ENCODE measurements around the gene TGFA.

TGFA gene

DNA sequence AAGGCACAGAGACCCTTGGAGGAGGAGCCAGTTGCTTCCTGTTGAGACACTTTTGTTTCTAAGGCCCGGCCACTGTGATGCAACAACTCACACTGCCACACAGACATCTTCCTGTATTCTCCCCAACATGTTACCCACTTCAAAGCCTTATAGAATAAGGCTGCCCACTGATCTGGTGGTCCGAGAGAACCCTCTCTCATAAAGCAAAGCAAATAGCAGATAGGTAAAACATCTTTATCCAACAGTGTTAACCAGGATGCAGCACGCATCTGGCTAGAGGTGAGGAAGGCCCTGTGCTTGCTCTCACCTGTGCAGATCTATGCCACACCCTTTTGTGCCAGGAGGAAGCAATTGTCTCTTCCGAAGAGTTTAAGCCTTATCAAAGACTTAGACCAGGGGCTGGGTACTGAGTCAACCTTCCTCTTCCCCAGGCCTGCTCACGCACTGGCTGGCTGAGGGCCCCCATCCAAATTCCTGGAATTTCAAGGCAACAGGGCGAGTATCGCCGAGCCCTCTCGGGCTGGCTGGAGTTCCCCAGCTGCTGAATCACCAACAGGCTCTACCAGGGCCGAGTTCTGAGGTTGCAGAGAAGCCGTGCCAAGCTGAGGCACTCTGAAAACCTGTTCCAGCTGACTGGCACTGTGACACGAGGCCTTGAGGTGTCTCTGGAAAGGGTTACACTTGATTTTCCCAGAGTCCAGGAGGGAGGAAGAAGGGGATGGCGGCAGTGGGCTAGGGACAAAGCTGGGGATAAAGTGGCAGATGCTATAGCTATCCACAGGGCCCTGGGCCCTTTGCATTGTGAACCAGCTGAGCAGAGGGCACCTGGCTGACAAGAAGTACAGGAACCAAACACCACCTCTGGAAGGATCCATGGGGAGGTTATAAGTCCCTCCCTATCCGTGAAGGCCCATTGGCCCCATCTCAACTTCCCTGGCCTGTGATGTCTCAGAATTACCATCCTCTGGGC, 29.3 kb downstream of the TGFA start:
- no peak for DNase-seq (ENCODE audit: low spot score)

DNA sequence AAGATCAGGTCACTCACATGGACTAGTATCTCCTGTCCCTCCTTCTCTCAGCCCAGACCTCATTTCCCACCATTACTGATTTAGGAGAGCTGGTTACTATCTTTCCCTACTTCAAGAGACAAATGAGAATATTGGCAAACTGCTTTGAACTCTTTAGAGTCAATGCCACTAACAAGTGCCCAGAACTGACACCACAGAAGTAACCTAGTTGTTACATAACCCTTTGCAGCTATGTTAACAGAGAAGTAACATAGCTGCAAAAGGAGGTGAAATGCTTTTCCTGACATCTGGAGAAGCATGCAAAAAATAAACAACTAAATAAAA, 30.0 kb downstream of the TGFA start:
- DNase-seq (ENCODE audit: low spot score), result no peak

DNA sequence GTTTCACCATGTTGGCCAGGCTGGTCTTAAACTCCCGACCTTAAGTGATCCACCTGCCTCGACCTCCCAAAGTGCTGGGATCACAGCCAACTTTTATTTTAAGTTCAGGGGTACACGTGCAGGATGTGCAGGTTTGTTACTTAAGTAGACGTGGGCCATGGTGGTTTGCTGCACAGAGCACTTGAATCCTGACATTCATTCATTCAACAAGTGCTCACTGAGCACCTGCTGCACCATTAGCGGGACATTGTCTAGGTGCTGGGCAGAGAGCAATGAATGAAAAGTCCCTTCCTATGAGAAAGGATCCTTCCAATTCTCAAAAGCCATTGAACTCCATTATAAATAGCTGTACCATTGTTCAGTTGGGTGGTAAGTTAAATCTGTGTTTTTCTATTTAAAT, 31.0 kb downstream of the TGFA start:
- DNase-seq (ENCODE audit: low spot score), result no peak

DNA sequence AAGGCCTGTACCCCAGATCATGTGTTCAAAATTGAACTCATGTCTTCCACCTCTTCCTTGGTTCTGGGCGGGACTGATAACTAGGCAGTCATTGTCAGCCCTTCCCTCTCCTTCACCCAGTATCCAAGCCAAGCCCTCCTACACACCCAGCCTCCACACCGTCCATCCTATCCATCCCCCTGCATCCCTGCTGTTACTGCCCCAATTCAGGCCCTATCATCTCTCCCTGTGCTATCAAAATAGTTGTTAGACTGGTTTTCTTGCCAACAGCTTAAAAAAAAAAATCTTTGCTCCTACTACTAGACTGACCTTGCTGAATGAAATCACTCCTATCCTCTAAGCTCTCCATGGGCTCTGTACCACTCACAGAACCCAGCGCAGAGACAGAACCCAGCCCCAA, 32.8 kb downstream of the TGFA start:
- DNase-seq (ENCODE audit: low spot score), result no peak

DNA sequence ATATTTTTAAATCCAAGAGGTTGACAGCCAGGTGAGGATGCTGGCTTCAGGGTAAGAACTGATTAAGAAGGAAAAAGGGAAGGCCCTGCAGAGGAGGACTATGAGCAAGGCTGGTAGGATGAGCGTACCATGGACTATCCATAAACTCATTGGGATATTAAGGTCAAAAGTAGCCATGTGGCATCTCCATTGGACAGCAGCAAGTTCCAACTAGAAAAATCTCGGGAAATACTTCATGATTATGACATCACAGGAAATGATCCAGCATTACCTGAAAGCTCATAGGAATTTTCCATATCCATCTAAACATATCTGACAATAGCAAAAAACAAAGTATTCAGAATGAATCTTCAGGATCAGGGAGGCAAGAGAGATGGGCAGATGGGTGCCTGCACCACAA, 34.2 kb downstream of the TGFA start:
- no peak for DNase-seq (ENCODE audit: low spot score)

DNA sequence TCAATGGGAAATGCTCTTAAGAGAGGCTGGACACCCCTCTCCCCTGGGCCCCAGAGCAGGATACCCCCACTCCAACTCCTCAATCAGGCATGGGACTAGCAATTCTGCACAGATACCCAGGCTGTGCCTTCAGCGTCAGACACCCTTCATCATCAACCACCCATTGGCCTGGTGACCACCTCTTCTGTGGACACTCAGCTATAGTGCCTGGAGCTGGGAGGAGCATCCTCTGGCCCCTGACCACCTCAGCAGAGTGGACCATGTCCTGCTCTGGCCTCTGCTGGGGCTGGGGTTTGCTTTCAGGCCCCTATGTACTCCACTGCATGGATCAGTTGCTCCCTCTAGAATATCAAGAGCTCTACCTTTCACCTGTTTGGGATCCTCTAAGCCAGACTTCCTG, 35.1 kb downstream of the TGFA start:
- no peak for DNase-seq (ENCODE audit: low spot score)

DNA sequence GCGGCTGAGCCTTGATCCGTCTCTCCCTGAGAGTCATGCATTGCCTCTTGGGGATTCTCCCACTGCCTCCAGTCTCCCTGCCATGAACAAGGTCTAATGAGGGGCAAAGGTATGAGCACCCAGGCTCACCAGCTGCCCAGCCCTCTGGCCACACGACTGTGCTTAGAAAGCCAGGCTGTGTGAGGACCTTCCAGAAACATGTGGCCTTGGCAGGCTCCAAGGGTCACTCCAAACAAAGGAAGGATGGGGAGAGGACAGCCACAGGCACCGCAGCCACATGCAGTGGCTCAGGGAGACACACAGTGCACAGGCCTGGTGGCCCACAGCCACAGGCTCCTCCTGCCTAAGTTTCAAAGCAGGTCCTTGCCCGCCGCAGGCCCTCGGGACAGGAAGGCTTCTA, 35.8 kb downstream of the TGFA start:
- DNase-seq (ENCODE audit: low spot score), result no peak

DNA sequence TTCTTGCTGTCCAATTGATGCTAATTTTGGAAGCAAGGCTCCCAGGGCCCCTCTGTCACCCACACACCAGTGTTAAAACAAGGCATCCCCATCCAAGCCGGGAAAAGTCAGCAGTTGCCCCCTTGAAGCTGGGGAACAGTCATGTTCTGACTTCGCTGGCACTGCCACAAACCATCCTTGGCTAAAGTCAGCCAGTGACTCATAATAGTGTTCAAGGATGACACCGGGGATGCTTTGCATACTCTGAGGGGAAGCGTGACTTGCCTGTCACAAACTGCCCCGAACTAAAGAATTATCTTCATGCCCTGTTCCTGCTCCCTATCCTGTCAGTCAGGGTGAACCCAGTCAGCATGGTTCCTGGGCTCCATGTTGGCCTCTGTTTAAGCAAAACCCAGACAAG, 37.0 kb downstream of the TGFA start:
- peak; percentile 32 for DNase-seq (ENCODE audit: low spot score)

DNA sequence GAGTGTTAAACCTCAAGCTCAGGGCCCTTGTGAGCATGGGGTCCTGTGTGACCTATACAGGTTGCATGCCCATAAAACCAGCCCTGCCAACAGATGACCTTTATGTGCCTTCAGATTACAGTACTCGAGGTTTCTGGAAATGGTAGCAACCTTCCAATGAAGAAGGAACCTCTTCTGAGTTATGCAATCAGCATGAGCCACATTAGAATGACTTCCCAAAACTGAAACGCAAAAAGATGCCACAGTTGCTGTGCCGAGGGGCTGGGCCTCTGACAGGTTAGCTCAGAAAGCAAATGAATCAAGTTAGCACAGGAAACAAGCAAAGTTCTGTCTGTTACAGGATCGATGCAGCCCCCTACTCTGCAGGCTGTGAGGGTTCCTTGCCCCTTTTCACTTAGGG, 37.7 kb downstream of the TGFA start:
- DNase-seq (ENCODE audit: low spot score), result no peak

DNA sequence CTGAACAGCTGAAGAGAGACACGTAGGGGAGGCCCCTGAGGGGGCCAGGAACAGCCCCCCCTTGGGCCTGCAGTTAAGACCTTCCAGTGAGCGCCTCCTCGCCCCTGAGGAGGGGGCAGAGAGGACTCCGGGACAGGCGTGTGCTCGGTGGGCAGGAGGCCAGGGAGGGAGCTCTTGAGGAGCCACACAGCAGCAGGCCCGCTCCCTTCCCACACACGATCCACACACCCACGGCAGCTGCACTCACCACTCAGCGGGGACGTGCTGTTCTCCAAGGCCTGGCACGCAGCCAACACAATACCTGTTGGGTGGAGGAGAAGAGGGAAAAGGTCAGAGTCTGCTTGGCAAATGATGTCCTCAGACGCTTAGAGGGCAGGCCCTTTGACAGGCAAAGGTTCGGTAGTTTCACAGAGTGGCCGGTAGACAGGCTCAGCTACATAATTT, 39.0 kb downstream of the TGFA start:
- no peak for DNase-seq (ENCODE audit: low spot score)

DNA sequence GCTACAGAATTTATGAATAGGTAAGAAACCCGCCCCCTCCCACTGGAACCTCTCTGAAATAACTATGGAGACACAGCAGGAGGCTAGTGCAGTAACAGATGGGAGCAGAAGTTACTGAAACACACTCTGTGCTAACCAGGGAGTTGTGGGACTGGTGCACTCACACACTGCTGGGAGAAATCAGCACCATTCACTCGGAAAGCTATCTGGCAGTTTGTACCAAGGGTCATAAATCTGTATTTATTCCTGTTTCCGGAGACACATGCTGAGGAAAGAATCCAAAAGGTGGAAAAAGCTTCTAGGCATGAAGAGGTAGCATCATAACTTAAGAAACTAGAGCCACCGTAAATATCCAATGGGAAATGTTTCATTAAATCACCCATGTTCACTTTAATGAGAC, 39.9 kb downstream of the TGFA start:
- no peak for DNase-seq (ENCODE audit: low spot score)

DNA sequence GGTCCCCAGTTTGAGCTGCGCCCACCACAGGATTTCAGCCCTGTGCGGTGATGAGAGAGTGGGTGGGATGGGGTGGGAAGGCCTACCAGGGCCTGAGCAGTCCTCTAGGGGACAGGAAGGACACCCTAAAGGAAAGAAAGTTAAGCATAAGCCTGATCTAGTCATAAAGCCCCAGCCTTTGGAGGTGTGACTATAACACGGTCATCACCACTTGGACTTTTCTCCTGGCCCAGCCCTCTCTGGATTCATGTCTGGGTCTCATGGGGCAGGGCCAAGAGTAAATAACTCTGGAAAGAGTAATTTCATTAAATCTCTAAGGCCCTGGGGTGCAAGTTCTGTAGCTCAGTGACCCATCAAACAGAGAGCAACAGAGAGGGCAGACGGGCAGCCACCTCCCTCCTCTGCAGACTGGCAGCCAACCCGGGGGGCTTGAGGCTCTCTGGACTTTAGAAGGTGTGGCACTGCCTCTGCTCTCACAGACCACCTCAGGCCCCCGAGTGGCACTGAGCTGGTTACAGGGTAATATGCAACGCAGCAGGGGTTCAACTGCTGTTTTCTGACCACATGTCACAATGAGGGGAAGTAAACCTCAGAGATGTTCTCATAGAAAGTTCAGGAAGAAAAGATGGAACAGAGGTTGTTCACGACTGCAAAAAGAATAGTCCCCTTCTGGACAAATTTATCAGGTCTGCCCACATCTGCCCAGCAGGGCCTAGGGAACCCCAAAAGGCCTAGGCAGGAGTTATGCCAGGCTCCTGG, 41.5 kb downstream of the TGFA start:
- DNase-seq (ENCODE audit: low spot score), result no peak

DNA sequence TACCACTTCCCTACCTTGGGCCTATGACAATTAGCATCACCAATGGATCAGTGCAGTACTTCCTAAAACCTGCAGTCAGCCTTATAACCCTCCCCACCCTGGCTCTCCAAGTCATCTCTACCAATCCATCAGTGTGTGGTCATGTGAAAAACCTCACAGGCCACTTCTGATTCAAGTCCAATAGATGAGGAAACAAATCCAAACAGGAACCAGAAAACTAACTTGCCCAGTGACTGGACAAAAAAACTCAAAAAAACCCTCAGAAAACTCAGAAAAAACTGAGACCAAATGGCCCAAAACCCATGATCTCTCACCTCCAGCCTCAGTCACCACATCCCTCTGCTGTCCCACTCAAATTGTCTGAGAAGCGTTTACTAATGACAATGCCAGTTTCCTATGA, 43.3 kb downstream of the TGFA start:
- no peak for DNase-seq (ENCODE audit: low spot score)

DNA sequence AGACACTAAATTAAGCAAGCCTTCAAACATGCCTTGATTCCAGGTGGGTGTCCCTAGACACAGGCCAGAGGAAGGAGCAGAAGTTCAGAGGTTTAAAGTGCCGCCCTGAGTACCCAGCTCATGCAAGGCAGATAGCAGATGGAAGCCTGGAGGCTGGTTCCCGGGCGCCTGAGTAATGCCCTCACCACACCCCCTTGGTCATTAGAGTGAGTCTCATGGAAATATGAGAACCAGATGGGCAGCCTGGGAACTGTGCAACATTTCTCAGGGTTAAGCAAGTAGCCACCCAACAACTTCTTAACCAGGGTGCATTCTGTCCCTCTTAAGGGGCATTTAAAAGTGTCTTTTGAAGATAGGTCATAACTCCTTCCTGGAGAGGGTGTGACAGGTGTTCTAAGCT, 44.1 kb downstream of the TGFA start:
- no peak for DNase-seq (ENCODE audit: low spot score)

DNA sequence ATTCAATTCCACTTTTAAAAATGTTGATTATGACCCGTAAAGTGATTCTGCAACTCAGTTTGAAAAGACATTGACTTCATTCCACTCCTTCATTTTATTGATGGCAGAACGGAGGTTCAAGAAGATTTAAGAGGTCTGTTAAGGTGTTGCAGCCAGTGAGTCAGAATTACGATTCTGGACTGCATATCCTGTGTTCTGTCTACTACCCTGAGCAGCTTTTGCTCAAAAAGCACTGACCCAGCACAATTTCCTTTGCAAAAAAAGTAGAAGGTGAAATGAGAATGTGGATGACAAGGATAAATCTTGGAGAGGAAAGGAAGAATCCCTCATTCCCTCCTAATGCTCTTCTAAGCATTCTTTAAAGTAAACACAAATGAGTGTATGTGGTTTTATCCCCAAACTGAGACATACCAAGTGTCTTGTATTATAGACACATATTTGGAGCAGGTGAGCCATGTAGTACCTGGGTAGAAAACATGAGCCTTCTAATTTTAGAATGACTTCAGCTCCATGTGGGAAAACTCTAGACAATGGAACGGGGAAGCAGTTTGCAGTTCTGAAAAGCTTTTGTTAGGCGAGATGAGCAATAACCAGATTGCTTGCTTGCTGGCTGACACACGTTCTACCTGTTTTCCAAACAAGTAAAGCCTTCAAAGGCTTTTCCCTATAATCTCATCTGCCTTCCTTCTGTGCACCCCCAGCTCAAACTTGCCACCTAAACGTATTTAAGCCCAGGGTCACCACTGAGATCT, 44.7 kb downstream of the TGFA start:
- no peak for DNase-seq (ENCODE audit: low spot score)

DNA sequence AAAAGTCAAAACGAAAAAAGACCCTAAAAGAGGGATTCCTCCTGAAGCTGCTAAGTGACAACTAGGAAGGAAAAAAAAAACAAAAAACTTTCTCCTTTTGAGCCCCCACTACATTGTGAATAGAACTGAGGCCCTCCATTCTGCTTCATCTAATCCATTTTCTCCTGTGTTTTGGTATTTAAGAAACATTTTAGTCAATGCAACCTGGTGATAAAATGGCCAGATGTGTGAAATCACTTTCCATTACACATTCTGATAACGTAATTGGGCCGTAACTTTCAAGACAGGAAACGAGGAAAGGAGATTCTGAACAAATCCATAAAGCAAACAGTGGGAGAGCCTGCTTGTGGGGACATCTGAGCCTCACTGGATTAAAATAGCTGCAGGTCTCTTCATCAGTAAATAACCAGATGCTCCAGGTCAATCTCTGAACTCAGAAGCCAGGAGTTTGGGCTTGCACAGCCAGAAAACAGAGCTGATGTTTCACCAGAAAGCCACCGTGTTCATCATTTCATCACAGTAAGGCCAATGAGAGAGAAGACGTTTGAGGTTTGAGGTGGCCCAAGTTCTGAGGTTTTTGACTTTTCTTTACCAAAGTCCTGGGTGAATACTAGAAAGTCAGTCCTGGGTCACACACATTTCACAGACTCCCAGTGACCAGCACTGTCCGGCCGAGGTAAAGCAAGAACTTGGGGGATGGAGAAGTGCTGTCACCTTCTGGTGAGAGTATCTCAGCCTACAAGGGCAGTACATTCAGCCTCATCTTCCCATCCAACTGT, 47.8 kb downstream of the TGFA start:
- no peak for DNase-seq (ENCODE audit: low spot score)

DNA sequence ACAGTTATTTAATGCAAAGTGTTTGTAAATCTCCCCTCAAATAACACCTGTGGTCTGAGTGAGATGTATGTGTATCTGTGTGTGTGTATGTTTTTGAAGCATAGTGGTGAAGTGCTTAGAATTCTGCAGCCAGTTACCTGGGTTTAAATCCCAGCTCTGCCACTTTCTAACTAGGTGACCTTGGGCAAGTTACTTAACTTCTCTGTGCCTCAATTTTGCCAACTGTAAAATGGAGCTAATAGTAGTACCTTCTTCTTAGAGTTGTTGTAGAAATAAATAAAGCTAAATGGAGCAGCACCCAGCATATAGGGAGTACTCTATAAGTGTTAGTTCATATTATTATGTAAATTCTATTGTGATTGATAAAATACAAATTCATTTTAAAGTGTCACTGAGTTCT, 48.9 kb downstream of the TGFA start:
- DNase-seq (ENCODE audit: low spot score), result no peak

DNA sequence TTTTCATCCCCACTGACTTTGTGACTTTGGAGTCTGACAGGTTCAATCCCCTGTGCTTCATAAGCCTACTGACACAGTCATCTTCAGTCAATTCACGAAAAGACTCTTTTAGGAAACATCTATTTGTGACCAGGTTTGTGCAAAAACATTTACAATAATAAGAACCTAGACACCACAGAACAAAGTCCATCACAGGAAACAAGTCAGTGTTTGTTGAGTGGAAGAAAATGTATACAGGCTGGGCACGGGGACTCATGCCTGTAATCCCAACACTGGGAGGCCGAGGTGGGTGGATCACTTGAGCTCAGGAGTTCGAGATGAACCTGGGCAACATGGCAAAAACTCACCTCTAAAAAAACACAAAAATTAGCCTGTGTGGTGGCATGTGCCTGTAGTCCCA, 49.7 kb downstream of the TGFA start:
- no peak for DNase-seq (ENCODE audit: low spot score)

DNA sequence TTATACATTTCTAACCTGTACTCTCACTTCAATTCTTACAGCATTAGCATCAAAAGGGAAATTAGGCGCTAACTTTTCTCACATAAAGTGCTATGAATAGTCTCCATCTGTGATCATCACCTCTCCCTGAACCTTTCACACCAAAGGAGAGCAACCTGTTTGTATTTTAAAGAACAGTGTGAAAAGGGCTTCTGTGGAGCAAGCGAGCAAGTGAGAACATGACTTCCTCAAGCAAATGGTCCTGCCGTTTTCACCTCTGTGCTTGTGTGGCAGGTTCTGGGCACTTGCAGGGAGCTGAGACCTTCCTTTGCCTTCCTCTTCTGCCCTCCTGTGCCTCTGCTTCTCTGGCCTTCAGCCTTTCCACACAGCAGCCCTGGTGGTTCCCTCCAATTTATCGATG, 51.9 kb downstream of the TGFA start:
- DNase-seq (ENCODE audit: low spot score), result no peak

DNA sequence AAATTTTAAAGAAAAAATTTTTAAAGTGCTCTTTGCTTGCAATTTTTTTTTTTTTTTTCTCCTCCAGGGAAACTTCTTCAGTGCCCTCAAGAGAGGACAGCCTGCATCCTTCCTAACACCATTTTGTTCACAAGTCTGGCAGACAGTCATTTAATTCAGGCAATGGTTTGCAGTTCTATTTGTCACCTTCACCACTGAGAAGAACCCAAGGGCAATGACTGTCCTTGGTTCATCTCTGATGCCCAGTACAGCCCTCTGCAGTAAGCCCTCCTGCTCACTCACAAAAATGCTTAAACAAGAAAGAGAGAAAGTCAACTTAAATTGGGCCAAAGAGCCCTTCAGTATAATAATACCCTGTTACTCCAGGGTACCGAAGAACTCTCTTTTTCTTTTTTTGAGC, 52.4 kb downstream of the TGFA start:
- DNase-seq (ENCODE audit: low spot score), result no peak

DNA sequence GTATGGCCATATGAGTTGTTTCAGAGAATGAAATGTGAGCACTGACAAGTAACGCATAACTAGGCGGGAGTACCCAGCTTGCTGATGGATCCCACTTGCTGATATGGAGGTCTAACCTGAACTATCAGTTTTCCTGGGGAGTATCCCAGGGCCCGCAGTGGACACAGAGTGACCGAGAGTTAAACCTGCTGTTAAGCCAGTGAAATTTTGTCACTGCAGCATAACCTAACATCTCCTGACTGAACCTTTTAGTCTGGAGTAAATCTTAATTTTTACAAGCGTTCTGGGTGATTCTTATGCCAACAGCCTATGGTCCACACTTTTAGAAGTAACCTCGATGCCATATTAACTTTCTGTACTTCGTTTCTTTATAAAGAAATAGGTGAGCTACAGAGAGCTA, 54.4 kb downstream of the TGFA start:
- no peak for DNase-seq (ENCODE audit: low spot score)

DNA sequence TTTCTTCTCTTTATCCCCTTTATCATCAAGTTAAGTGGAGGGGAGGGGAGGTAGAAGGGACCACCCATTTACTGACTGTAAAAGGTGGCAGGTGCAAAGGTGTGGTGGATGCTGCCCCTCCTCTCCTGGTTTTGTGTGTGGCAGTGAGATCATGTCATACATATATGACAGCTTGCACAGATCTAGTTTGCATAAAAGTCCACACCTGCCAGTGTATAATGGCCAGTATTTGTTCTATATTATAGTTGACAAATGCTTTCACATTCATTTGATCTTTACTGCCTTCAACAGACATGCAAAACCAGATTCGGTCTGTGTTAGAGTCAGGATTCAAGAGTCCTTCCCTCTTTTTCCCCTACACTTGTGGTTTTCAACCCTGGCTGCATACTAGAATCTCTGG, 55.1 kb downstream of the TGFA start:
- no peak for DNase-seq (ENCODE audit: low spot score)
